ENCODE data around the gene COL19A1.

The COL19A1 gene

GRCh38 chr6:69863766-69864165, 2.6 kb upstream of the COL19A1 start:
- no peaks in the 10 kb centered on the region for H3K36me3 ChIP-seq
- H3K27ac ChIP-seq, result no peak overlapping the region
- H3K4me2 ChIP-seq, result no peak overlapping the region
- peaks cover 33% of the 10 kb centered on the region for H3K27me3 ChIP-seq
- no peaks in the 10 kb centered on the region for H3K9me3 ChIP-seq
- H4K20me1 ChIP-seq, result no peaks in the 10 kb centered on the region; the same call in 1 of the 2 replicates
- H3K9ac ChIP-seq, result no peak overlapping the region
- peaks cover 9% of the 10 kb centered on the region for H3K4me1 ChIP-seq
- no peak for TF ChIP-seq Cebpa-rat (IDR thresholded peaks at IDR 0.05)
- no peak overlapping the region for H3K4me3 ChIP-seq

- no peak for TF ChIP-seq Cebpa-rat (IDR thresholded peaks at IDR 0.05)
- peaks cover 9% of the 10 kb centered on the region for H3K4me1 ChIP-seq
Observed at GRCh38 chr6:69865126-69865525, 1.2 kb upstream of the COL19A1 start.

GRCh38 chr6:69866770-69867638, 648 bp downstream of the COL19A1 start:
- Histone ChIP-seq H3K9me3 (no peaks in the 10 kb centered on the region), H3K27ac (no peak overlapping the region), H3K9ac (peak overlapping the region; percentile 60; the same call in 1 of the 2 replicates), H3K27me3 (peaks cover 33% of the 10 kb centered on the region), H3K4me3 (peak overlapping the region; percentile 71), H3K4me2 (peak overlapping the region; percentile 94), H3K4me1 (peaks cover 9% of the 10 kb centered on the region), H3K36me3 (no peaks in the 10 kb centered on the region), H4K20me1 (no peaks in the 10 kb centered on the region; the same call in 1 of the 2 replicates)
- no peak for TF ChIP-seq Cebpa-rat (IDR thresholded peaks at IDR 0.05)

More at GRCh38 chr6:69865126-69865525, 1.2 kb upstream of the COL19A1 start:
- H3K27ac ChIP-seq, result no peak overlapping the region
- H4K20me1 ChIP-seq, result no peaks in the 10 kb centered on the region; the same call in 1 of the 2 replicates
- no peaks in the 10 kb centered on the region for H3K9me3 ChIP-seq
- peaks cover 33% of the 10 kb centered on the region for H3K27me3 ChIP-seq
- no peak overlapping the region for H3K4me3 ChIP-seq
- no peaks in the 10 kb centered on the region for H3K36me3 ChIP-seq
- H3K9ac ChIP-seq, result no peak overlapping the region
- no peak overlapping the region for H3K4me2 ChIP-seq

GRCh38 chr6:69867639-69867976, 1.3 kb downstream of the COL19A1 start:
- Histone ChIP-seq H3K4me3 (peak overlapping the region; percentile 71), H3K27me3 (peaks cover 33% of the 10 kb centered on the region), H3K36me3 (no peaks in the 10 kb centered on the region), H3K27ac (no peak overlapping the region), H3K9me3 (no peaks in the 10 kb centered on the region), H3K4me2 (peak overlapping the region; percentile 94), H3K9ac (peak overlapping the region; percentile 60; the same call in 1 of the 2 replicates), H3K4me1 (peaks cover 9% of the 10 kb centered on the region), H4K20me1 (no peaks in the 10 kb centered on the region; the same call in 1 of the 2 replicates)
- no peak for TF ChIP-seq Cebpa-rat (IDR thresholded peaks at IDR 0.05)

GRCh38 chr6:69868252-69868804, 2.0 kb downstream of the COL19A1 start:
- Histone ChIP-seq H3K27me3 (peaks cover 33% of the 10 kb centered on the region), H3K4me3 (no peak overlapping the region), H3K9me3 (no peaks in the 10 kb centered on the region), H3K36me3 (no peaks in the 10 kb centered on the region), H3K4me2 (no peak overlapping the region), H3K4me1 (peaks cover 9% of the 10 kb centered on the region), H4K20me1 (no peaks in the 10 kb centered on the region; the same call in 1 of the 2 replicates), H3K9ac (no peak overlapping the region), H3K27ac (no peak overlapping the region)
- TF ChIP-seq Cebpa-rat (IDR thresholded peaks at IDR 0.05), result no peak

- TF ChIP-seq Cebpa-rat (IDR thresholded peaks at IDR 0.05), result no peak
- Histone ChIP-seq H3K27me3 (peaks cover 33% of the 10 kb centered on the region), H3K4me3 (no peak overlapping the region), H3K9me3 (no peaks in the 10 kb centered on the region), H3K4me1 (peaks cover 9% of the 10 kb centered on the region), H3K27ac (no peak overlapping the region), H3K36me3 (no peaks in the 10 kb centered on the region), H3K9ac (no peak overlapping the region), H4K20me1 (no peaks in the 10 kb centered on the region; the same call in 1 of the 2 replicates), H3K4me2 (no peak overlapping the region)
Observed at GRCh38 chr6:69868961-69869360, 2.6 kb downstream of the COL19A1 start.

- peaks cover 24% of the 10 kb centered on the region for H3K27me3 ChIP-seq
- no peak overlapping the region for H3K27ac ChIP-seq
- H3K36me3 ChIP-seq, result no peaks in the 10 kb centered on the region
- H4K20me1 ChIP-seq, result no peaks in the 10 kb centered on the region; the same call in 1 of the 2 replicates
- no peaks in the 10 kb centered on the region for H3K9me3 ChIP-seq
- no peak overlapping the region for H3K4me2 ChIP-seq
- H3K4me1 ChIP-seq, result peaks cover 9% of the 10 kb centered on the region
- no peak for TF ChIP-seq Cebpa-rat (IDR thresholded peaks at IDR 0.05)
- H3K9ac ChIP-seq, result no peak overlapping the region
- H3K4me3 ChIP-seq, result no peak overlapping the region
Observed at GRCh38 chr6:69871107-69871506, 4.8 kb downstream of the COL19A1 start.

- Histone ChIP-seq H3K4me3 (no peak overlapping the region), H3K9me3 (no peaks in the 10 kb centered on the region), H3K27ac (no peak overlapping the region), H4K20me1 (no peaks in the 10 kb centered on the region), H3K4me2 (no peak overlapping the region), H3K27me3 (peaks cover 2% of the 10 kb centered on the region), H3K36me3 (no peaks in the 10 kb centered on the region), H3K4me1 (no peaks in the 10 kb centered on the region), H3K9ac (no peak overlapping the region)
- no peak for TF ChIP-seq Cebpa-rat (IDR thresholded peaks at IDR 0.05)
Observed at GRCh38 chr6:69873291-69873690, 6.9 kb downstream of the COL19A1 start.

- Histone ChIP-seq H3K27ac (no peak overlapping the region), H3K4me2 (no peak overlapping the region), H4K20me1 (no peaks in the 10 kb centered on the region), H3K27me3 (no peaks in the 10 kb centered on the region), H3K4me1 (no peaks in the 10 kb centered on the region), H3K4me3 (no peak overlapping the region), H3K36me3 (no peaks in the 10 kb centered on the region), H3K9me3 (no peaks in the 10 kb centered on the region), H3K9ac (no peak overlapping the region)
- TF ChIP-seq Cebpa-rat (IDR thresholded peaks at IDR 0.05), result no peak
Observed at GRCh38 chr6:69875715-69876114, 9.4 kb downstream of the COL19A1 start.

GRCh38 chr6:69878795-69879194, 12.4 kb downstream of the COL19A1 start:
- no peaks in the 10 kb centered on the region for H3K27me3 ChIP-seq
- H3K9me3 ChIP-seq, result no peaks in the 10 kb centered on the region
- peaks cover 6% of the 10 kb centered on the region; the same call in 1 of the 2 replicates for H3K4me1 ChIP-seq
- H4K20me1 ChIP-seq, result no peaks in the 10 kb centered on the region
- H3K36me3 ChIP-seq, result no peaks in the 10 kb centered on the region
- H3K4me2 ChIP-seq, result no peak overlapping the region
- H3K27ac ChIP-seq, result no peak overlapping the region
- TF ChIP-seq Cebpa-rat (IDR thresholded peaks at IDR 0.05), result no peak
- no peak overlapping the region for H3K9ac ChIP-seq
- H3K4me3 ChIP-seq, result no peak overlapping the region

Measured in BLaER1 (cell line).